ENCODE results near the gene PTPRF.

GRCh38 chr1:43511394-43511793, 19.3 kb upstream of the PTPRF start:
- TF ChIP-seq HDGF (IDR thresholded peaks at IDR 0.05; ENCODE audit: borderline replicate concordance) = no peak
- TF ChIP-seq FOXM1 (IDR thresholded peaks at IDR 0.05; ENCODE audit: borderline replicate concordance) = no peak

Data from HEK293T (cell line).